Adipose tissue (tissue), 3 donors: ENCODE data around the gene NDUFB10. TPM values are rescaled to one million over a fixed set of nuclear protein-coding genes. Genes with fewer than 3 reads are reported as not detected.
"Not testable (repeated sequence)": the region's sequence is repeated elsewhere in the genome, so short reads cannot be mapped to it uniquely, and the experiment has no call there.

Experiments
- H3K27ac ChIP-seq: one replicate; pipeline ENCODE4 v1.5.1; 2013; ENCODE audit warnings: low read depth, low read length
- WGBS, 3 donors: extraction: QIAGEN DNeasy Blood & Tissue Kit; methylation state at CpG; one replicate each; pipeline ENCODE4 v1.1.7; 2013; 5-methylcytosine and 5-hydroxymethylcytosine counted together
- polyA plus RNA-seq, 3 donors: library from polyadenylated mRNA; stranded (reverse); fragments of 200-250 nt; gene quantifications; one replicate each; pipeline ENCODE4 v1.2.3, GENCODE V29; 2013
- donor health status: healthy with polysubstance abuse.
- donor health status: Bipolar disorder and iron deficiency.
- donor health status: healthy.

The NDUFB10 gene
- polyA plus RNA-seq, 3 donors, result 146 to 274 (median 190) TPM

DNA sequence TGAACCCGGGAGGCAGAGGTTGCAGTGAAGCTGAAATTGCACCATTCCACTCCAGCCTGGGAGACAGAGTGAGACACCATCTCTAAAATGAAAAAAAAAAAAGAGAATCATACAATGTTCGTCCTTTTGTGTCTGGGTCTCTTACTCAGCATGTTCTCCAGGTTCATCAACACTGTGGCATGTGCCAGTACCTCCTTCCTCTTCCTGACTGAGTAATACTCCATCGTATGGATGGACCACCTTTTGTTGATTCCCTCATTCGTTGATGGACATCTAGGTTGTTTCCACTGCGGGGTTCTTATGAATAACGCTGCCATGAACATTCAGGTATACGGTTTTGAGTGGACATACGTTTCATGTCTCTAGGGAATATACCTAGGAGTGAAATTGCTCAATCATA, 37.0 kb upstream of the NDUFB10 start:
- 77 to 84% (median 78%) methylated on average over 8 of the region's 8 CpGs for WGBS, 3 donors
- no peak overlapping the region for H3K27ac ChIP-seq

DNA sequence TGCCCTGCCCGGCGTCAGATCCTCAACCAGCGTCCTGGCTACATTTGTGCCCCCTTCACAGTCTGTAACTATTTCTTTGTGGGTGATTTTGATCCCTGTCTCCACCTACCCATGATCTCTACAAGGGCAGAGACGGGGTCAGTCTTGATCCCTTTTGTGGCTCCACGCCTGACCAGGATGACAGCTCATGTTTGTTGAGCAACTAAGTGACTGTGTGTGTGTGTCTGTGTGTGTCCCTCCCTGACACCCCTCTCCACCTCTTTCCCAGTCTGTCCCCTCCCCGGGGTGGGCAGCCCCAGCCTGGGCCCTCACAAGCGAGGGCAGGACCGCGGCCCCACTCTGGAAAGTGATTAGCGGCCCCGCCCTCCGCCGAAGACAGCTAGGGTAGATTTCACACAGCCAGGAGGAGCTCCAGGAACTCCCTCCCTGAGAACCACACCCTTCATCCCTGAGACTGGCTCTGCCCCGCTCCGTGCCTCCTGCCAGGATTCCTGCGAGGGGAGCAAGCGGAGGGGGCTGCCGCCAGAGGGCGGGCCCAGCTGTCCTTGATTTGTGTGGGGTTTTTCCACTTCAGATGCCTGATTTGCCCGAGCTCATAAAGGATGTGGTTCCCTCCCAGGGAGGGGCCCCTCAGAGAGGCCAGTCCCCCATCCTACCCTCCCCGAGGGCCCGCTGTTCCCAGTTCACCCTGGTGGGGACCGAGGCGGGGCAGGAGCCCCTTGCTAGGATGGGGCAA, 35.9 kb upstream of the NDUFB10 start:
- 18 to 20% (median 19%) methylated on average over 24 of the region's 24 CpGs for WGBS, 3 donors

DNA sequence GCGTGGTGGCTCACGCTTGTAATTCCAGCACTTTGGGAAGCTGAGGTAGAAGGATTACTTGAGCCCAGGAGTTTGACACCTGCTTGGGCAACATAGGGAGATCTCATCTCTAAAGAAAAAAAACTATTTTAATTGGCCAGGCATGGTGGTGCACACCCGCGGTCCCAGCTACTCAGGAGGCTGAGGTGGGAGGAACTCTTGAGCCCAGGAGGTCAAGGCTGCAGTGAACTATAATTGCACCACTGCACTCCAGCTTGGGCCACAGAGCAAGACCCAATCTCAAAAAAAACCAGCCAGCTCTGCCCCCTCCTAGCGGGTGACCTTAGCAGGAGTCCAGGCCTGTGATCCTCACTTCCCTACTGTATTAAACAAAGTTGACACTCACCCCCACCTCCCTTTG, 35.2 kb upstream of the NDUFB10 start:
- H3K27ac ChIP-seq, result no peak overlapping the region
- 68 to 80% (median 70%) methylated on average over 5 of the region's 5 CpGs for WGBS, 3 donors

More for the DNA sequence above, 35.9 kb upstream of the NDUFB10 start:
- H3K27ac ChIP-seq, result no peak overlapping the region

DNA sequence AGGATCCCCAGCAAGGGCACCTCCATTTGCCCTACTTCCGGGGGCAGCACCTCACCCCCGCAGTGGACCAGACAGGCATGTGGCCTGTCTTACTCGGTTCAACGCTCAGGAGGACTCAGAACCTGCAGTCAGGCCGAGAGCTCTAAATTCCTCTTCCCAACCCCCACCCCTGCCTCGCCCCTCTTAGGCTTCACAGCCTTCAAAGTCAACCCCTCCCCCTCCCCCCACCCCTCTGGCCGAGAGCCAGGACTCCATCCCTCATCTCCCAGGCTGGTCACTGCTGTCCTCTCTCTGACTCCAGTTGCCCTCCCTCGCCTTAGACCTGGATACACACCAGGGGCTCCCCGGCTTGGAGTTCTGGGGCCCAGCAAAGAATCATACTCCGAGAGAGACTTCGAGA, 33.1 kb upstream of the NDUFB10 start:
- 63 to 69% (median 66%) methylated on average over 9 to 11 of the region's 11 CpGs for WGBS, 3 donors
- no peak overlapping the region for H3K27ac ChIP-seq

DNA sequence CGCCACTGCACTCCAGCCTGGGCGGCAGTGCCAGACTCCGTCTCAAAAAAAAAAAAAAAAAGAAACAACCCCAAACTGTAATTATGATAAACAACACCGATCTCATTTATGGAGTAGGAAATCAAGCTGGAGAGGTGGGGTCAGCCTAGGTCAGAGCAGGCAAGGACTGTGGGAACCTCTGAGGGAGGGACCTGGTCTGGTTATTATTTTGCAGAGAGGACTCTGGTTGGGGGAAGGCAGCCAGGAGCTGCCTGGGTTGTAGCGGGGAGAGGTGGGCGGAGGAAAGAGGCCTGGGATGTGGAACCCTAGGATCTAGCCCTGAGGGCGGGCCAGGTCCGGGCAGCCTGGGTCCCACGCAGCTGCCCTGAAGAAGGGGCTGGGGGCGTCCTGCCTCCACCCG, 30.2 kb upstream of the NDUFB10 start:
- WGBS, 3 donors, result 10 to 17% (median 12%) methylated on average over 9 to 11 of the region's 11 CpGs
- H3K27ac ChIP-seq, result no peak overlapping the region

DNA sequence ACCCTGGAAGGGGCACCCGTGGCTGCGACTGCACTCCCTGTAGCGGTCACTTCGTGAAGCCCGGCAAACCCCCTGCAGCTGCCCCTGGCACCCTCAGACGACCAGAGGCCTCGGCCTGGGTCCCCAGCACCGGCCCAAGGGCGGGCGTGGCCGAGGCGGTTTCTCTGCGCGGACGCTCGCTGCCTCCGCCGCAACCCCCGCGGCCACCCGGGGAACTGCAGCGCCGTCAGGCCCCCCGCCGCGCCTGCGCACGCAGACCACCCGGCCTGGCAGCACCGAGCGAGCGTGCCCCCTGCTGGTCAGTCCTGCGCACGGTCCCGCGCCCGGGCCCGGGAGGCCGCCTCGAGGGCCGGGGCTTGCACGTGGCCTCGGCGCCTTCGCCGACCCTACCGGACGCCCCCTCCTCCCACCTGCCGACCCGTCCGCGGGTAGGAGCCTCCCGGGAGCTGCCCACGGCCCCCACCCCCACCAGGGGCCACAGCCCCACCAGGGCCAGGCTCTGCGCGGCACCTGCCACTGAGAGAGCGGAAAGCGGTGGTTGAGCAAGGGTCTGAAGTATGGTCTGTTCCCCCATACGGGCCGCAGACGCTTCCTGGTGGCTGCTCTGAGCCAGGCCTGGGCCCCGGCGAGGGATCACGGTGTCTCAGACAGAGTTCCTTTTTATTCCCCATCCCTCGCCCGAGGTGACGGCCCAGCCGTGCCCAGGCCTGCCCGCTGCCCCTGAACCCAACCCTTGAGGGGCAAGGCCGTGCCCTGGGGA, 29.6 kb upstream of the NDUFB10 start:
- no peak overlapping the region for H3K27ac ChIP-seq
- 9 to 20% (median 11%) methylated on average over 40 to 70 of the region's 70 CpGs for WGBS, 3 donors

DNA sequence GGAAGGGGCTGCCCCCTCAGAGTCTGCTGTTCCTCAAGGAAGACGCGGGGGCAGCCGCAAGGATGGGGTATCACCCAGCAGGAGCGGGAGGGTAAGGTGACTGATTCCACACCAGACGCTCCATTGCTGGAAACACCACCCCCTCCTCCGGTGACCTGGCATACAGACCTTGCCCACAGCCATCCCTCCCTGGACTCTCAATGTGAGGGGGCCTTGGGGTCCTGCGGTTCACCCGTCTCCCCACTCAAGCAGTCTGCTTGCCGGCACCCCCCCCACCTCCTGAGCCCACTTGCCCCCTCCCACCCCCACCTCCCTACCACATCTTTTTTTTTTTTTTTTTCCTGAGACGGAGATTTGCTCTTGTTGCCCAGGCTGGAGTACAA, 29.0 kb upstream of the NDUFB10 start:
- no peak overlapping the region for H3K27ac ChIP-seq
- 64 to 84% (median 73%) methylated on average over 9 to 10 of the region's 10 CpGs for whole genome bisulfite sequencing, 3 donors

DNA sequence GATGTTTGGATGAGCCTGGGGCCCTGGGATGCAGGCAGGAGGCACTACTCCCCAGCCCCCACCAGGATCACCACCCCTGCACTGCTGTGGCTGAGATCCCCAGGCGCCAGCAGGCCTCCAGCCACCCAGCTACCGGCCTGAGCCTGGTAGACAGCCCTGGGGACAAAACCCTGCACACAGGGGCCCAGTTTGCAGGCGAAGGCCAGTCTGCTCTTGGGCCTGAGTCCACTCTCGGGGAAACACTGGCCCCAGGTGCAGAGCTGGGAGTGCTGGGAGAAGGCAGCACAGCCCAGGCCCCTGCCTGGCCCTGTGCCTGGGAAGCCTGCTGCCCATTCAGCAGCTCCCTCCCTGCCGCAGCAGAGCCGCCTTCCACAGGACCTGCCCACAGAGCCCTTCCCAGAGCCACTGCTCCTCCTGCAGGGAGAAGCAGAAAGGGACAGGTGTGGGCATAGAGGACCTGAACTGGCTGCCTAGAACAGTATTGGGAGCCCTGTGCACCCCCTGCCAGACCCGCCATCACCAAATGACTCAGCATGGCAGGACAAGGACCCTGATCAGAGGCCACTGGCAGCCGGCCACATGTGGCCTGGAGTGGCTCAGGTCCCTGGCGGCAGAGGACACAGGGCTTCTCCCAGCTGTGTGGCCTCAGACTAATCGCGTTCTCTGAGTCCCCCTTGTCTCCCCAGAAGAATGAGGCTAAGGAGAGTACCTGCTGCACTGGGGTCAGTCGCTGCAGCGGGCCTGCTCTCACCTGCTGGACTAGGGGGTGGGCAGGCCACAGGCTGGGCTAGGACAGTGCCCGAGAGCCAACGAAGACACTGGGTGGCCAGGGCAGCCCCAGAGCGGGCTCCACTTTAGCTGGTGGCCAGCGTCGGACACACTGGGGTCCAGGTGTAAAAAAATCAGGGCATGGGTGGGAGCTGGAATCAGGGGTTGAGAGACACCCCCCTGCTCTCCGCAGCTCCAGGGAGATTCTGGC, 27.0 kb upstream of the NDUFB10 start:
- 47 to 76% (median 71%) methylated on average over 19 of the region's 19 CpGs for whole genome bisulfite sequencing, 3 donors

DNA sequence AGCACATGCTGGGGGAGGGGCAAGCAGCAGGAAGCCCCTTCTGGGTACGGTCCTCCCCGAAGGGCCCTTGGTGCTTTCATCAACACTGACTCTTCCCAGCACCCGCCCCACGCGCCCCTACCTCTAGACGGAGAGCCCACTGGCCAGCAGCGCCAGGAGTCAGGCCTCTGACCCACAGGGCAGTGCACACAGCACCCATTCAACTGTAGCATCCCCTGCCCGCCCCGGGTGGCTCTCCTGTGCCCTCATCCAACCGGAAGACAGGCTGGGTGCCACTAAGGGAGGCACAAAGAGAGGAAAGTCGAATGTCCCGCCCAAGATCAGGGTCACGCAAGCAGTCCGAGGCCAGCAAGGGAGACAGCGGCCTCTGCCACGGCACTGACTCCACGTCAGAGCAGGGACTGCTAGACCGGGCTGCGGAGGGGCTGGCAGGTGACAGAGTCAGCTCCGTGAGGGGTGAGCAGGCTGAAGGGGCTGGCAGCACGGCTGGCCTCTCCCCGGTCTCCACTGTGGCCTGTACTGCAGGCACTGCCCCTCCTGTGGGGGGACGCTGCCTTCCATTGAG, 26.2 kb upstream of the NDUFB10 start:
- no peak overlapping the region for H3K27ac ChIP-seq
- 49 to 70% (median 65%) methylated on average over 23 of the region's 23 CpGs for WGBS, 3 donors

More for the DNA sequence above, 27.0 kb upstream of the NDUFB10 start:
- no peak overlapping the region for H3K27ac ChIP-seq

DNA sequence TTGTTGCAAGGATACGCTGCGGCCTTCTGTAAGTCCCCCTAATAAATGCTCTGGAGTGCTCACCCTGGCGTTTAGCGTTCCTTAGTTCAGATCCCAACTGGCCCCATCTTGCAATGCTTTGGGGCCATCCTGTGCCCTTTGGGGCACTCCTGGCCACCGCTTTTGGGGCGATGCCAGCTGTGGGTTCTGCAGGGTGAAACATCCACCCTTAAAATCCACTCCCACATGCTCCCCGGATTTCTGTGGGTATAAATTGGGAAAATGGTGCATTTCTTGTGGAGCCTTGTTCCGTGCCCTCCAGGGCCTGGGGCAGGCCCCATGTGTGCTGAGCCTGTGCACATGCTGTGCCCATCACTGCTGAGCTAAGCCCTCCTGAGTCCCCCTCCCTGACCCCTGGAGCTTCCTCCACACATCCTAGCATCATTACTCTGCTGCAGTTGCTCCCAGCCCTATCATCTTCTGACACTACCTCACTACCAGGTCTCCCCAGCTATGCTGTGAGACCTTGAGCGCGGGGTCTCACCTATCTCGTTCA, 22.3 kb upstream of the NDUFB10 start:
- WGBS, 3 donors, result 78 to 92% (median 88%) methylated on average over 11 of the region's 11 CpGs
- H3K27ac ChIP-seq, result no peak overlapping the region

DNA sequence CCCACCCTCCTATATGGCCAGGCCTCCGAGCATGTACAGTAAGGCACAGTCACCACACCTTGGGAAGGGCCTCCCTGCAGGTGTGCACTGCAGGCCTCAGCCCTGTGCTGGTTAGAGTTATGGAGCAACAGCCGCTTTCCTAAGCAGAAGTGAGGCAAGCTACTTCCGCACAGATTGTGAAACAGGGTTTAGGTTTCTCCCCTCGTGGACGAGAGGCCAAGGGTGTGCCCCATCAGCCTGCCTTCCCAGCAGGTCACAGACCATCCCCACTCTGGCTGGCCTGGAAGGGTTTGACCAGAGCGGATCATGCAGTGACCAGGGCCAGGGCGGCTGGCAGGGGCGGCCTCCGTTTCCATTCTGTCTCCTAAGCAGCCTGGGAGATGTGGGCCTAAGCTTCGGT, 21.0 kb upstream of the NDUFB10 start:
- WGBS, 3 donors, result 60 to 80% (median 75%) methylated on average over 10 of the region's 10 CpGs
- H3K27ac ChIP-seq, result no peak overlapping the region

DNA sequence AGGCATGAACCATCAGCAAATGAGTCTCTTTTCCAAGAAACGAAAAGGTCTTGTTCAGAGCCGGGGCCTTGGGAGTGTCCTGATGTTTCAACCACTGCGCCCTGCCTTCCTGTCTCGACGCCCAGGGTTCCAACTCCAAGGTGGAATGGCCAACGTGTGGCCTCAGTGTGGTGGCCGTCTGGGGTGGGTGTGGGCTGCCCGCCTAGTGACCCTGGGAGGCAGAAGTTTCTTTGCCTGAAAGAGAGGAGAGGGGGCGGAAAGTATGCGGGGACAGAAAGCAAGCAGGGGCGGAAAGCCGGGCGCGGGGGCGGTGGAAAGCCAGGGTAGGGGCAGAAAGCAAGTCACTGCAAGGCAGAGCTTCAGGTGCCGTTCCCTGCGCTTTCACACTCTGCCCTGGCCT, 20.4 kb upstream of the NDUFB10 start:
- H3K27ac ChIP-seq, result no peak overlapping the region
- 72 to 84% (median 78%) methylated on average over 17 of the region's 17 CpGs for WGBS, 3 donors

DNA sequence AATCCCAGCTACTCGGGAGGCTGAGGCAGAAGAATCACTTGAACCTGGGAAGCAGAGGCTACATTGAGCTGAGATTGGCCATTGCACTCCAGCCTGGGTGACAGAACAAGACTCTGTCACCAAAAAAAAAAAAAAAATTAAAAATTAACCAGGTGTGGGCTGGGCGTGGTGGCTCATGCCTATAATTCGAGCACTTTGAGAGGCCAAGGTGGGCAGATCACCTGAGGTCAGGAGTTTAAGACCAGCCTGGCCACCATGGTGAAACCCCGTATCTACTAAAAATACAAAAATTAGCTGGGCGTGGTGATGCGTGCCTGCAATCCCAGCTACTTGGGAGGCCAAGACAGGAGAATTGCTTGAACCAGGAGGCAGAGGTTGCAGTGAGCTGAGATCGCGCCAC, 19.5 kb upstream of the NDUFB10 start:
- H3K27ac ChIP-seq, result not testable (repeated sequence)
- WGBS, 3 donors, result 43 to 98% (median 96%) methylated on average over 8 of the region's 8 CpGs

DNA sequence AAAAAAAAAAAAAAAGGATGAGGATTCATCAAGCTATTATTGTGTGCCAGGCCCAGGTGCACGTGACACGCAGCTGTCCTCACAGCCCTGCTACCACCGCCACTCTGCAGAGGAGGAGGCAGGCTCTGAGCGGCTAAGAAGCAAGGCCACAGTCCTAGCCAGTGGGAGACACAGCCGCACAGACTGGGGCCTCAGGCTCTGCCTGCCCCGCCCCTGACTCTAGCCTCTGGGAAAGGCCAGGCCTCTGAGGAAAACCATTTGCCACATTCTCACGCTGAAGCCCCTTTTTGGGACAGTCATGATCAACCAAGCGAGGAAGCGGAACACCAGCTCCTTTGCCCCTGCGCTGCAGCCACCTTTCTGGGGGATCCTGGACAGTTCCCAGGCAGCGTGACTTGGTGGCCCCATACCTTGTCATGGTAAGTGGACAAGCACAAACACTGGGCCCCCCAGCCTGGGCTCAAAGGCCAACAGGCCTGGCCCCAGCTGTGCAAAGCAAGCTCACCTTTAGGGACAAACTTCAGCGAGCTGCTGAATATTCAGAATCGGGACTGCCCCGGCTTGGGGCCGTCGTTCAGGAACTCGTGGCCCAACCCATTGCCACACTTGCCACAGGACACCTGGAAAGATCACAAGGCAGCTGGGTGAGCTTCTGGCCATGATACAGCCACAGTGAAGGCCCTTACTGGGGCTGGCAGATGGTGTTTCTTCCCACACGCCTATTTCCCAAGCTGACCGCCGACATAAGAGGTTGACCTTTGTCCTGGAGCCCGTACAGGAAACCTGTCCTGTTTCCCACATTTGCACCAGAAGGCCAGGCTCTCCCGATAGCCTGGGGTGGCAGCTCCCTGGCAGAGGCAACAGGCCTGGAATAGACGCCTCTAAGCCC, 18.8 kb upstream of the NDUFB10 start:
- WGBS, 3 donors, result 40 to 76% (median 67%) methylated on average over 23 of the region's 23 CpGs
- no peak overlapping the region for H3K27ac ChIP-seq

DNA sequence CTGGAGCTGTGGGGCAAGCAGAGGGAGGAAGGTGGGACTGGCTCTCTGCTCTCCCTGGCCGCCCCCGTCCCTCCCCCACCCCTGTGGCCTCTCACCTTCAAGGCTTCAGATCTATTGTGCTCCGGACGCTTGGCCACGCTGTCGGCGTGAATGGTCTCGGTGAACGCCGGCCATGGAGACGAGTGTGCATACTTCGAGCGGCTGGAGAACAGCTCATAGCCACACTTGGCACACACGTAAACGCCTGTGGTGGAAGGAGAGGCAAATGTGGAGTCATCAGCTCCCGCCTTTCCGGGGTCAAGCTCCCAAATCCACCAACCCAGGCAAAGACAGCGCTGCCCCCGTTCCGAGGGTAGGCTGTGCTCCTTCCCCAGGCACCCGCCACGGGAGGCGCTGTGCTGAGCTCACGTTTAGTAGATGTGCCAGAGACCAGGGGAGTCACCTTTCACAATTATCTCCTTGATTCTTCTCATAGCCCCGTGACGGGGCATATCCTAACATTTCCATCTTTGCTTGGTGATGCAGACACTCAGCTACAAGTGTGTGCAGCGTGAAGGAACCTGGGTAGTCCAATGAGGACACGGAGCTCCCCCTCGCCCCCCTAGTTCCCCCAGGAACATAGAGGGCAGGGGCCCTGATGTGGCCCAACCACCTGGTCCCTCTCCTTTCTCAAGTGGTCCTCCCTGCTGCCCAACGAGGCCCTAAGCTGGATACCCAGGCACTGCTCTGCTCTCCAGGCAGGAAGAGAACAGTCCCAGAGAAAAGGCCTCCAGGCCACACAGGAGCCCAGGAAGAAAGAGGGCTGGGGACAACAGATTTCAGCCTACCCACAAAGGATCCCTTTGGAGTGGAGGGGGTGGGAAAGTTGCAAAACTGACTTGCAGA, 17.9 kb upstream of the NDUFB10 start:
- no peak overlapping the region for H3K27ac ChIP-seq
- 49 to 80% (median 76%) methylated on average over 30 of the region's 30 CpGs for WGBS, 3 donors

DNA sequence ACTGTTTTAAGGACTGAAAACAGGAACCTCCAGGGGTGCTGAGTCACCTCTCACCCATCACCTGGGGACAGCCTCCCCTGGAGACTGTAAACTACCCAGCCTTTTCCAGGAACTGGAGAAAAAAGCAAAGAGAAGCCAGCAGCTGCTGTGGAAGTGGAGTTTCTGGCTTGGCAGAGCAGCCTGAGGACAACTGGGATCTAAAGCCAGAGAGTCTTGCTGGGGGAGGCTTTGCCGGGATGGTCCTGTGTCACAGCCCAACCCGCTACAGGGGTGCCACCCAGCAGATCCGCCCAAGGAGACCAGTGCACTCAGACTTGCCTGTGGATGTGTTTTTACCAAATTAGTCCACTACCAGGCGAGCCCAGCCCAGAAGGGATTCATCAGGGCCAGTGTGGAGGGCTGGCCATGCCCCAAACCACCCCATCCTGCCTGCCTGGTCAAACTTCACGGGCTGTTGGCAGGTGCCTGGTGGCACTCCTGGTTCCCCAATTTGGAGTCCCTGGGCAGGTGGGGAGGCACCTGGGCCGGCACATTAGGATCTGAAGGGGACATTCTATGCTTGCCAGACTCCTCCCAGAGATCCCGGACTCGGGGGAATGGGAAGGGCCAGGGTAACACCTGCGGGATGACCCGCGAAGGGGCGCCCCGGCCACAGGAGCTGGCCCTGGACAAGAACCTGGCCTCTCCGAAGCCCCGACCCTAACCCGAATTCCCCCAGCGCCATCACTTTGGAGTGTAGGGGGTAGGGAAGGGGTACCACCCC, 17.1 kb upstream of the NDUFB10 start:
- WGBS, 3 donors, result 10 to 16% (median 16%) methylated on average over 15 to 17 of the region's 17 CpGs
- no peak overlapping the region for H3K27ac ChIP-seq
